Stomach (tissue), 9 donors: ENCODE data around the gene PNPLA3. TPM values are rescaled to one million over a fixed set of nuclear protein-coding genes. Genes with fewer than 3 reads are reported as not detected.
A peak's percentile ranks its signal among the peaks of the same experiment; 100 is the strongest.

Source experiments
- DNase-seq, 2 donors: peaks; one replicate each; pipeline versions ENCODE4 v3.0.0 to v3.0.0-alpha.2; 2013 to 2019
- H3K27ac ChIP-seq, 5 donors: fragments of 200-600 bp in 4 of 5; sonication (generic) in 4 of 5; one replicate each; pipeline ENCODE4 v1.5.1; 2013 to 2019; ENCODE audit warnings: mild to moderate bottlenecking in 1 of 5, moderate library complexity in 1 of 5
- H3K27me3 ChIP-seq, 3 donors: fragments of 200-600 bp; sonication (generic); one replicate each; pipeline ENCODE4 v1.5.1; 2017 to 2019; ENCODE audit warnings: mixed run types in 1 of 3
- H3K36me3 ChIP-seq, 4 donors: fragments of 200-600 bp; sonication (generic); 1 replicate in 3 of 4; 2 replicates in 1 of 4; pipeline ENCODE4 v1.5.1; 2016 to 2019
- H3K4me1 ChIP-seq, 4 donors: fragments of 200-600 bp; sonication (generic); one replicate each; pipeline ENCODE4 v1.5.1; 2016 to 2019
- H3K4me3 ChIP-seq, 4 donors: fragments of 200-600 bp; sonication (generic) in 3 of 4; one replicate each; pipeline ENCODE4 v1.5.1; 2016 to 2019; ENCODE audit warnings: mild to moderate bottlenecking in 1 of 4
- H3K9me3 ChIP-seq, 4 donors: fragments of 200-600 bp; sonication (generic); one replicate each; pipeline ENCODE4 v1.5.1; 2016 to 2019
- CTCF ChIP-seq, 7 experiments: fragments of 450-650 bp in 4 of 7; fragments of 200-600 bp in 3 of 7; sonication (generic) in 3 of 7; IDR thresholded peaks; one replicate each; pipeline ENCODE4 v1.5.1; 2016 to 2019; ENCODE audit warnings: antibody characterized with exemption in 7 of 7, control low read depth in 2 of 7, mild to moderate bottlenecking in 1 of 7
- EP300 ChIP-seq: sonication (generic); formaldehyde crosslinking; IDR thresholded peaks from one replicate; pipeline ENCODE4 v1.6.1; 2017; ENCODE audit warnings: antibody characterized with exemption
- POLR2A ChIP-seq, 4 donors: fragments of 450-650 bp; IDR thresholded peaks; one replicate each; pipeline ENCODE4 v1.6.1; 2016; ENCODE audit warnings: antibody characterized with exemption in 4 of 4, control low read depth in 2 of 4, mild to moderate bottlenecking in 1 of 4, moderate library complexity in 1 of 4
- POLR2AphosphoS5 ChIP-seq, 3 donors: sonication (generic); formaldehyde crosslinking; IDR thresholded peaks; one replicate each; pipeline ENCODE4 v1.6.1; 2016; ENCODE audit warnings: antibody characterized with exemption in 3 of 3
- WGBS, 5 donors: extraction: QIAGEN DNeasy Blood & Tissue Kit in 3 of 5; methylation state at CpG; one replicate each; pipeline versions ENCODE4 v1.1.5 to v1.1.7; 2013 to 2018; 5-methylcytosine and 5-hydroxymethylcytosine counted together
- intact Hi-C: fragments of 100-400 bp; cut with DNase I; formaldehyde crosslinking; loops from one replicate; pipeline ENCODE4 v1.15.1; 2023; ENCODE audit warnings: low total_unique reads
- polyA plus RNA-seq, 3 donors: library from polyadenylated mRNA; stranded (reverse); fragments of 200-250 nt; gene quantifications; one replicate each; pipeline ENCODE4 v1.2.3, GENCODE V29; 2013
- total RNA-seq, 5 donors: library from RNA; depleted of rRNA; stranded (reverse); fragments of >200 nt; gene quantifications; one replicate each; pipeline versions ENCODE4 v1.1.0 to v1.2.3, GENCODE V29; 2014 to 2016
- donor health status: healthy with polysubstance abuse.
- donor health status: Bipolar disorder and iron deficiency.
- donor health status: healthy.

The PNPLA3 gene
- total and polyA plus RNA-seq, 8 donors, result 0.12 to 0.73 (median 0.47) TPM; not detected in 4

- Histone ChIP-seq H3K27me3 (no peaks in the 10 kb centered on the region), H3K36me3 (peaks cover 52 to 95% (median 93%) of the 10 kb centered on the region in 4 donors), H3K4me1 (peaks cover 0 to 3% (median 0%) of the 10 kb centered on the region in 4 donors), H3K9me3 (no peaks in the 10 kb centered on the region), H3K27ac (no peak overlapping the region), H3K4me3 (peak overlapping the region in 2 of 4 donors; percentile 27 to 29)
- WGBS, 5 donors, result 94 to 96% (median 96%) methylated on average over 14 to 15 of the region's 15 CpGs
- no peak for DNase-seq
- intact Hi-C loops, result loop anchor here (10.0 kb wide), 1 partner anchor 90 kb away; no protein-coding TSS in a partner anchor
- TF ChIP-seq POLR2A (IDR thresholded peaks at IDR 0.05), result no peak
- TF ChIP-seq EP300, result no peak
- no peak for TF ChIP-seq CTCF (IDR thresholded peaks at IDR 0.05)
- TF ChIP-seq POLR2AphosphoS5 (IDR thresholded peaks at IDR 0.05), result no peak
Observed at GRCh38 chr22:43995057-43995685, 71.6 kb downstream of the PNPLA3 start.

- no peak for TF ChIP-seq CTCF (IDR thresholded peaks at IDR 0.05)
- no peak for TF ChIP-seq POLR2AphosphoS5 (IDR thresholded peaks at IDR 0.05)
- TF ChIP-seq EP300, result no peak
- TF ChIP-seq POLR2A (IDR thresholded peaks at IDR 0.05), result no peak
- Histone ChIP-seq H3K4me1 (peaks cover 0 to 3% (median 0%) of the 10 kb centered on the region in 4 donors), H3K27me3 (no peaks in the 10 kb centered on the region), H3K4me3 (peak overlapping the region in 3 of 4 donors; percentile 16 to 29 (median 27)), H3K9me3 (no peaks in the 10 kb centered on the region), H3K27ac (peak overlapping the region in 3 of 5 donors; percentile 32 to 42 (median 41)), H3K36me3 (peaks cover 47 to 90% (median 88%) of the 10 kb centered on the region in 4 donors)
- intact Hi-C loops, result loop anchor here (10.0 kb wide), 1 partner anchor 89 kb away; no protein-coding TSS in a partner anchor
- no peak for DNase-seq
- WGBS, 5 donors, result 63 to 91% (median 84%) methylated on average over 9 to 10 of the region's 10 CpGs
Observed at GRCh38 chr22:43995798-43996169, 72.2 kb downstream of the PNPLA3 start.

- intact Hi-C loops, result loop anchor here (10.0 kb wide), 1 partner anchor 88 kb away; no protein-coding TSS in a partner anchor
- peaks cover 0 to 3% (median 0%) of the 10 kb centered on the region in 4 donors for H3K4me1 ChIP-seq
- DNase-seq, result peak; percentile 39 to 59
- TF ChIP-seq POLR2A (IDR thresholded peaks at IDR 0.05) (no peak), EP300 (no peak), CTCF (IDR thresholded peaks at IDR 0.05) (no peak), POLR2AphosphoS5 (IDR thresholded peaks at IDR 0.05) (no peak)
- H3K4me3 ChIP-seq, result peak overlapping the region in 3 of 4 donors; percentile 16 to 29 (median 27)
- peak overlapping the region in 3 of 5 donors; percentile 32 to 42 (median 41) for H3K27ac ChIP-seq
- H3K36me3 ChIP-seq, result peaks cover 45 to 84% (median 82%) of the 10 kb centered on the region in 4 donors
- 82 to 88% (median 83%) methylated on average over 43 to 45 of the region's 45 CpGs for WGBS, 5 donors
- no peaks in the 10 kb centered on the region for H3K9me3 ChIP-seq
- H3K27me3 ChIP-seq, result no peaks in the 10 kb centered on the region
Observed at GRCh38 chr22:43996170-43996980, 72.8 kb downstream of the PNPLA3 start.

- no peak for DNase-seq
- no peak for TF ChIP-seq POLR2AphosphoS5 (IDR thresholded peaks at IDR 0.05)
- no peak for TF ChIP-seq POLR2A (IDR thresholded peaks at IDR 0.05)
- no peak for TF ChIP-seq EP300
- no peak for TF ChIP-seq CTCF (IDR thresholded peaks at IDR 0.05)
- intact Hi-C loops, result loop anchor here (10.0 kb wide), 1 partner anchor 88 kb away; no protein-coding TSS in a partner anchor
- no peaks in the 10 kb centered on the region for H3K27me3 ChIP-seq
- no peak overlapping the region for H3K27ac ChIP-seq
- H3K36me3 ChIP-seq, result peaks cover 39 to 78% (median 76%) of the 10 kb centered on the region in 4 donors
- H3K4me1 ChIP-seq, result peaks cover 0 to 3% (median 0%) of the 10 kb centered on the region in 4 donors
- no peak overlapping the region for H3K4me3 ChIP-seq
- no peaks in the 10 kb centered on the region for H3K9me3 ChIP-seq
- WGBS, 5 donors, result 85 to 91% (median 89%) methylated on average over 8 of the region's 8 CpGs
Observed at GRCh38 chr22:43996981-43997265, 73.3 kb downstream of the PNPLA3 start.
